Measurements from ENCODE around the gene NOL6.

DNA sequence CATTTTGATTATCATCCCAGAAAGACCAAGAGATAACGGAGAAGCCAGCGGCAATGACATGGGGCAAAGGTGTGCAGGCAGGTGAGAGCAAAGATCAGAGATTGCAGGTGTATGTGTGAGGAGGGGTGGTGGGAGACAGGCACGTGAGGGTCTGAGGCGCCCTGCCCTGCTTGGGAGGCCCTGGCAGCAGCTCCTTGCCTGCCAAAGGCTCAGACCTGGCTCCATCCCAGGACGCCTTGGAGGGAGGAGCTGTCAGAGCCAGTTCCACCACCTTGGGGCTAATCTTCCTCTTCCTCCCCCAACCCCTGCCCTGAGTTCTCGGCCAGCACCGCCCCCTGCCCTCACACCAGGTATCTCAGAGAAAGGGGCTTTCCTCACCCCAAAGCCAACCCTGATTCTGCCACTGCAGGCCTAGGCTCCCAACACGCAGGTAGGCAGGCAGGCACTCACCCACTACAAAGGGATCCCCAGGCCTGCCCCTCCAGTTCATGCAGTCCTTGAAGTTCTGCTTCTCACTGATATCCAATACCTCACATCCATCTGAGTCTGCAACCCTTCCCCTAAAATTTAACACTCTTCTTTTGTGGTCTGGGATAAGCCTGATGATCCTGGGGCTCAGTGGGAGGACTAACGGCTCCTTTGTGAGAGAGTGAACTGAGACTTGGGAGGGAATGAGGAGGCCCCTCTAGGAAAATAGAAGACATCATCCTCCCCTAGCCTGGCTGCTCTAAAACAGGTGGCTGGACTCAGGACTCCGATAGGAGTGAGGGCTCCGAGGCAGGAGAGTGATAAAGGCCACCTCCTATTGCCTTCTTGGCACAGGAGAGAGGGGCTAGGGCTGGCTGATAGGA is 28.1 kb downstream of the NOL6 start:
- TF ChIP-seq, protein P1, sequence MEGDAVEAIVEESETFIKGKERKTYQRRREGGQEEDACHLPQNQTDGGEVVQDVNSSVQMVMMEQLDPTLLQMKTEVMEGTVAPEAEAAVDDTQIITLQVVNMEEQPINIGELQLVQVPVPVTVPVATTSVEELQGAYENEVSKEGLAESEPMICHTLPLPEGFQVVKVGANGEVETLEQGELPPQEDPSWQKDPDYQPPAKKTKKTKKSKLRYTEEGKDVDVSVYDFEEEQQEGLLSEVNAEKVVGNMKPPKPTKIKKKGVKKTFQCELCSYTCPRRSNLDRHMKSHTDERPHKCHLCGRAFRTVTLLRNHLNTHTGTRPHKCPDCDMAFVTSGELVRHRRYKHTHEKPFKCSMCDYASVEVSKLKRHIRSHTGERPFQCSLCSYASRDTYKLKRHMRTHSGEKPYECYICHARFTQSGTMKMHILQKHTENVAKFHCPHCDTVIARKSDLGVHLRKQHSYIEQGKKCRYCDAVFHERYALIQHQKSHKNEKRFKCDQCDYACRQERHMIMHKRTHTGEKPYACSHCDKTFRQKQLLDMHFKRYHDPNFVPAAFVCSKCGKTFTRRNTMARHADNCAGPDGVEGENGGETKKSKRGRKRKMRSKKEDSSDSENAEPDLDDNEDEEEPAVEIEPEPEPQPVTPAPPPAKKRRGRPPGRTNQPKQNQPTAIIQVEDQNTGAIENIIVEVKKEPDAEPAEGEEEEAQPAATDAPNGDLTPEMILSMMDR (IDR thresholded peaks at IDR 0.05): no peak
- TF ChIP-seq EP300 (IDR thresholded peaks at IDR 0.05) (no peak), POLR2A (IDR thresholded peaks at IDR 0.05) (no peak)
